GM18508 (cell line): ENCODE results near the gene JAZF1.

Experiments
- ATAC-seq: cut with Tn5 transposase; IDR thresholded peaks from one replicate; pipeline ENCODE4 v1.9.1; 2021; ENCODE audit warnings: moderate number of reproducible peaks; ENCODE audit not compliant: insufficient read depth, unreplicated experiment

JAZF1 gene

DNA sequence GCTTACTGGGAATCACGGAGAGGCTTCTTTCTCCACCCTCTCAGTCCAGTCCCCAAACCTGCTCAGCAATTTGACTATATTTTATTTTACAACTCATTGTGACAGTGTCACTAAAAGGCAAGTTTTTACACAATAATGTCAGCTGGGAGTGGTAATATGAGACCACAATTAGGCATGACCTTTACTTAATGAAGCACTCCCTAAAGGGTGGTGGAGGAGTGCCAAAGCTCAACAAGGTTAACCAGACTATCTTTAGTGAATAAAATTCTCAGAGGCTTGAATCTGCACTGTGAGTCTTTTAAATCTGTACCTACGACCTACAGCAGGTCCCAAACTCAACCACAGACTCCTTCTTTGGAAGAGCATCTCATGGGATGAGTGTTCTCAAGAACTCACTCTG lies 225.0 kb downstream of the JAZF1 start:
- no peak for ATAC-seq

DNA sequence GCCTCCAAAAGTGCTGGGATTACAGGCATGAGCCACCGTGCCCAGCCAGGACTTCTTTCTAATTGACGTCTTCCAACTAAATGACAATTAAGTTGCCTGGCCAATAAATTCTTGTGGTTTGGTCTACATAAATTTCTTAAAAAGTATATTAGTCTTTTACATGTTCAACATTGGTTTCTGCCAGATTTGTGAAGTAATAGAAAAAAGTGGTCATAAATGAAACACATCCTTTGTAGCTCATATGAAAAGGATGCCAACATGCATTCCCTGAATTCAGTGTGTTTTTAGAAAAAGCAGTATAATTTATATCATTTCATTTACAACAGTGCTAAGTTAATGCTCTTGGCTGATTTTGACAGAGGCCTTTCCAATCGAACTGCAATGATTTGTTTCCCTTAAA lies 225.6 kb downstream of the JAZF1 start:
- no peak for ATAC-seq

DNA sequence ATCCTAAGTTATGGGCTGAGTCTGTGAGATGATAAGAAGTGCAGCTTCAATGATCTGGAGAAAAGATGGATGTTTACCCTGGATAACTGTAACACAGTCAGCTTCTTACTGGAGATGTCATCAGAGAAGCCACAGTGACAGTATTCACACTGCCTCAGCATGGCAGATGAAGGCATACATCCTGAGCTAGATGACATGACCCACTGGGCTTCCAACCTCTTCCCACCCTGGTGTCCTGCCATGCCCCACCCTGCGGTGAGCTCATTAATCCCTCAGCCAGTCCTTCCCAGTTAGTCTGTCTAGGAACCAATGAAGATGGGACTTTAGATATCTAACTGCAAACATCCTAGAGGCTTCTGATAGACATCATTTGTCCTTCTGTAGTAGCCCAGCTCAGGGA lies 226.8 kb downstream of the JAZF1 start:
- no peak for ATAC-seq

DNA sequence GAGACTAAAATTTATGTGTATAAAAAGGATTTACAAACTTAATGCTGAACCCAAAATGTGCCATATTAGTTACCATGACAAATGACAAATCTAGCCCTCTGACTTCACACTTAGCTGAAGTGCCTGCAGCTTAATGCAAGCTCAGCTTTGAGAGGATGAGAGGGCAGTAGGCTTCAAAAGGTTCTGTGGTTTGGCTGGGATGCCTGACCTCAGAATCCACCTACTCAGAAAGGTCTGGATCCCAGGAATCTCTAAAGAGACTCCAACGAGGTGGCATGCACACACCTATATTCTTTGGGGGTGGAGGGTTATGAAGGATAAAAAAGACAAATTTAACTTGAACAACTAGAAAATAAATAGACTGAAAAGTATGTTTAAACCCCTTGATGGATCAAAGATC lies 227.2 kb downstream of the JAZF1 start:
- no peak for ATAC-seq

DNA sequence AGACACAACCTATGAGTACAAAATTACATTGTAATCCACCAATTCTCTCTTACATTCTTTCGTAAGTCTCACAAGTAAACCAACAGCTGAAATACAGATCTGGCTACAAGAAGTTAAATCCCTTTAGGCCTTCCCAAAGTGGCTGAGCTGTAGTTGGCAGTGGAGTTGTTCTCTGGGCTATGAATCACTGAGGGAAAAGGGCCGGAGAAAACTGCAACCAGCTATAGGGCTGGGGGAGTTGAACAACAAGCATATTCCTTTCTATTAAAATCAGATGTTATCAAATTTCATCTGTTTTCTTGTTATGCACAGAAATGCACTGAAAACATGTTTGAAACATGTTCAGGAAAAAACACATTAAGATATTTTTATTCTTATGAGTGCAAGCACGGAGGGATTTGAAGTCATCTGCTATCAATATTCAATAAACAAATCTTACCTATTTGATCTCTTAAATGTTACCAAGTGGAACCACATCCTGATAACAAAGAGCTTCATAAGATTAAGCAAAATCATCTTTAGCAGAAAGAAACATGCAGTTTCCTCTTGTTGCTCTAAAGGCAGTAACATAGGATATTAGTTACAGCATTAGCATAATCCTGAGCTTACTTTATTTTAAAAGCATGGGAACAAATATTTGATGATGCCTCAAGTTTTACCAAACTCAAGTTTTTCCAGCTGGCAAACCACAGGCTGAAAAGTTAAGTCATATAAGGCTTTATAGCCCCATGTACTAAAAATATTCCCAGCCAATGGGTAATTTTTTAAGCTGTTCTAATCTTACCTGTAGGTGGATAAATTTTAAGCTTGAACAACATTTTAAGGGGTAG lies 227.9 kb downstream of the JAZF1 start:
- no peak for ATAC-seq

DNA sequence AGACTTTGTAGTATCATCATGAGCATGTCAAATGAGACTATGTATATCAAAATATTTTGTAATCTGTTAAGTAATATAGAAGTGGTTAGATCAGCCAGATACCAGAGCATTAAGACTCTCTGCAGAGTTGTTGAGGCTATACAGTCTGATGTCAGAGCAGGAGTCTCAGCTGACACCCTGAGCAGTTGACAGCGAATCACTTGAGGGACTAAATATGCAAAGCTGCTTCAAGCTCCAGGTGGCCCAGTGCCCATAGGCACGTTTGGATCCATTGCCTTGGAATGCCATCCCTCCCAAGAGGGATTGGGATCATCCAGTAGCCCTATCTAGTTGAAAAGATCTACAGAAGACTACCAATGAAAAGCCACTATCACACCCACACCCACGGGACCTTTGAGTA lies 230.5 kb downstream of the JAZF1 start:
- ATAC-seq = no peak

DNA sequence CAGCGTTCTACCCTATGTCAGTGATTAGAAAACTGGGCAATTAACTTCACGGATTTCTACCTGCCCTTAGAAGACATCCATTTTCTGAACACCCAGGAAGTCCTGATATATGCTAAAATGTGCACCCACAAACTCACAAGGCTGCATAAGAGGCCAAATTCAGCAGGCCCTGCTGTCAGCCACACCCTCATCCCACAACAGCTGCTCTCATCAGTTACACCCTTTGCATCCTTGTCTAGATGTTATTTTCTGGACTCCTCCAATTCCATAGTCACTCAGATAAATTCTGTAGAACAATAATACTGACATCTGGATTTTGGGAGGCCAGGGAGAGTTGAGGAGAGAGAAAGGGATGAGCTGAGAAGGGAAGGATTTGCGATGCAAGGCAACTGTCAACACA lies 231.7 kb downstream of the JAZF1 start:
- ATAC-seq = no peak

DNA sequence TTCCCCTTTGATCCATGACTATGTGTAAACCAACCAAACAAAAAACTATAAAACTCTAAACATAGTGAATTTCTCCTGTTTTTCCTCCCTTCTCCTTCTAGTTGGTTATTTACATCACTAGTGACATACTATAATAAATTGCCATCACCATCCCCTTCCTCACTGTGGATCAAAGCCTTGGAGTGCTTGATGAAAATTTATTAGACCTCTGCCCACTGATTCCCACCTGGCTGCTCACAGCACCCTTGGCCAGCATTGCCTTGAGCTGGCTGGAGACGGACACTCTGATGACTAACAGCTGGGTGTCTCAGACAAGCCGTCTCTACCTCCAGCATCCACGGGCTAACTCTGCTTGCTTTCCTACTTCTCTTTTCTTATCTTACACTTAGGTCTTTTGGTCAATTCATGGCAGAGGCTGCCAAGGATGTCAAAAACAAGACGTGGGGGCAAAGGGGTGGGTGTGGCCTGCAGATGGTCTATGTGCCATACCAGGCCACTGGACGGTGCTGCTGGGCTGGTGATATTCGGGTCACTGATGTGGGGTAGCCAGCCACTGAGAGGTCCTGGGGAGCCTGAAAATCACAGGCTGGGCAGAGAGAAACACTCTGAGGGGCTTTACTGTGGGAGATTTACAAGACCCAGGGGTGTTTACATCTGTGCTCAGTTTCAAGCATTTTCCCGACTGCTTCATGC lies 232.9 kb downstream of the JAZF1 start:
- ATAC-seq = no peak

DNA sequence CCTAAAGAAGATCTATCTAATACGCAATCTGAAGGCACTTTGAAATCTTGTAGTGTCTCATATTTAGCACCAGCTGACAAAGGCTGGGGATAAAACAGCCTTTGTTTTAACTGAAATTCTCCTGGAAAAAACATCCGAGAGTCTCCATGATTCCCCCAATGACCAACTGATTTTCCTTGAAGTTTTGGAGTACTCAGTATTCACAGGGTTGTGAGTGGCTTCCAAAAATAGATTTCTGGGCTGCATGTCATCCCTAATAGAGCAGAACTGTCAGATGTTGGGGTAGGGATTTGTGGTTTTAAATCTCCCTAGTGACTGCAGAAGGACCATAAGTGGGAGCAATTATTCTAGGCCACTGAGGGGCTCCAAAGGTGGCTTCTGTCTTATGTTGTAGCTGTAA lies 234.2 kb downstream of the JAZF1 start:
- no peak for ATAC-seq

DNA sequence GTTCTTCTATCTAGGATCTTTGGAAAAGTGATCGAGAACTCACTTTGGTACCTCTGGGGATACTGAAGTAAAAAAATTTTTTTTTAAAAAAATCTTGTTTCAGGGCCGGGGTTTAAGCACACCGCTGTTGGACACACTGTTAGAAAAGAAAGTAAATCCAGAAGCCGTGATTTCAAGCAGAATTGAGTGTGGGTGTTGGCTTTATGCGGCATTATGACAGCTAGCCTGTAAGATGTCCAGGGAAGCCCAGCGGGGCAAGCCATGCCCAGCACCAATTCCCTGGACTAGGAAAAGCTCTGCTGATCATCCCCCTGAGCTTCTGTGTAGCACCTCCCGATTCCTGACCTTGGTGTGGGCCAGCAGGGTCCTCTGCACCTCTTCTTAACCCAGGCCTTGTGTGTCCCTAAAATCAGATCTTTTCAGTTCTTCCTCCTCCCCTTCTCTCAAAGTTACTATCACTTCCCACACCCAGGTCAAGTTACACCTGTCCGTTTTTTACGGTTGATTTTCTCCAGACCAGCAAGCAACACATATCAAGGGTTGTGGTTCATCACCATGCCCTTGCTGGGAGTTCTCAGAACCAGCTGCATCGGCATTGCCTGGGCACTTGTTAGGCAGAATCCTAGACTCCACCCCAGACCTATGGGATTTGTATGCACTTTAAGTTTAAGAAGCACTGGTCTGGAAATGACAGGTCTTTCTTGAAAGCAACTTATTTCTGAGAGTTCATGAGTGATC lies 235.4 kb downstream of the JAZF1 start:
- ATAC-seq = no peak

DNA sequence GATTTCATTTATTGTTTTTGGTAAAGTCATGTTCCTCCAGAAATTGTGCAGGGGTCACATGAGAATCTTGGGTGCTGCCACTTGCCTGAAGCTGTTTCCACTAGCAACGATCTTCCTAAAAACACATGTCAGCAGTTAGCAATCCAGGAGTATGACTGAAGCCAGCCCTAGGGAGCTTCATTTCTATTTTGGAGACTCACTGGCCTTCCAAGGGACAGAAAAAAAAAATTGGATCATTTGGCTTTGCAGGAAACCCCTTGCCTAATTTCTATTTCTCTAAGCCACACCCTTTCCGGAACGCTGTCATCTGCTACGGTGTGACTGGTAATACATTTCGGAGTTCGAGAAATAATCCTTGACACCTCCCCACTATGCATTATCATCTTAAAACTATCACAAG lies 236.0 kb downstream of the JAZF1 start:
- no peak for ATAC-seq

DNA sequence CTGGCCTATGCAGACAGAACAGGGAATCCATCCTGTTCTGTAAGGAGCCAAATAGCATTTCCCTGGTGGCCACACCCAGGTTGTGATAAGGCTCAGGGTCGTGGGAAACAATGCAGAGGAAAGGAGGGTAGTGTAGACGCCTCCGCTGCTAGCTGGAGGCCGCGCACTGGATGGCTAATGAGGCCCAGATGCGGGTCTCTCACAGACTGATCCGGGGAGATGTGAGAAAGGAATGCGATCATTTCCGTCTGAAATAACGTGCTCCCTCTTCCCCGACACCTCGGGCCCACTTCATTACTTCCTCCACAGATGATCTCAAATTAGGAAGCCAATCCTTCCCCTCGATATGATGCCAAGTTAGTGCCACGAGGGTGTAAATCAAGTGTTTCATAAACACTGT lies 237.4 kb downstream of the JAZF1 start:
- ATAC-seq = no peak

DNA sequence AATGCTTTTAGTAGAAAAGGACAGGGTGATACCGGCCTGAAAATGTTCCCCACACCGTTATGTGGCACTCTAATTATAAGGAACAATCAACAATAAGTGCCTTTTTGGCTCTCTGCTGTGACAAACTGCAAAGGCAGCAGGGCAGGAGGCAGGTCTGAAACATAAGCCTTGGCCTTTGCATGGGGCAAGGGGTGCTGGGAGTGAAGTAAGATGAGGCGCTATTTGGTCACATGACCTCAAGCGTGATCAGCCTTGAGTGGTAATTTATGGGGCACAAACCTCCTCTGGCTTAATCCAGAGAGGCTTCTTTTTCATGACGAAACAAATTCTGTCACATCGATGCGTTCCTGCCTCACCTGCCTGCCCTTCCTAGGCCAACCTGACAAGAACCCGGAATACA lies 237.9 kb downstream of the JAZF1 start:
- no peak for ATAC-seq

DNA sequence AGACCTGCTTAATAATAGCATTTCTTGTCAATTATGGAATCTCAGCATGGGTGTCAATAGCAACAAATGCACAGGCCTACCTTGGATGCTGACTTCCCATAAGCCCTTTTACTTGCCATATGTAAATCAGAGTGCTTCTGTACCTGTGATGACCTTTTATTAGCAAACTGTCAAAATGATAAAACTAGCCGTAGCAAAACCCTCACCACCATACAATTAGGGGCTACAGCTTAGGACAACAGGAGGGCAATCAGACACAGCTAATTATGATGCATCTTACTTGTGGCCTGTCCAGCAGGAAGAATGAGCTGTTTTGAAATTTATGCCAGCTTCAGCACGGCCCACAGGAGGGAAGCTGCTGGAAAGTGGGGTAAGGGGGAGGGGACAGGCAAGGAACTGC lies 239.1 kb downstream of the JAZF1 start:
- no peak for ATAC-seq

DNA sequence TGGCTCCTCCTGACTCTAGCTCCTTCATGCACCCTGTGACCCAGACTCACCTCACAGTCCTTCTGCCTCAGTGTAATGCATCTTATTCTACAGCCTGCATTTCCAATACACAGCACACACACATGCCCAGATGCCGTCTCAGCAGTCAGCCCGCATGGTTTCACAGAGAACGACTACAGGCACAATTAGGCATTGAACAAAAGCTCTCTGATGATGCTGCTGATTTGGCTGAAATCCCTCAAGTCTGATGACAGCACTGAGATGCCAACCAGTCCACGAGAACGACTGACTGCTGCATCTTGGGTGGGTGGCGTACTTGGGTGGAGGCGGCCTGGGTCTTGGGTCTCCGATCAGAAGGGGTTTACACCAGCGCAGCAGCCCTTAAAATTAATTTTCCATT lies 240.3 kb downstream of the JAZF1 start:
- no peak for ATAC-seq

DNA sequence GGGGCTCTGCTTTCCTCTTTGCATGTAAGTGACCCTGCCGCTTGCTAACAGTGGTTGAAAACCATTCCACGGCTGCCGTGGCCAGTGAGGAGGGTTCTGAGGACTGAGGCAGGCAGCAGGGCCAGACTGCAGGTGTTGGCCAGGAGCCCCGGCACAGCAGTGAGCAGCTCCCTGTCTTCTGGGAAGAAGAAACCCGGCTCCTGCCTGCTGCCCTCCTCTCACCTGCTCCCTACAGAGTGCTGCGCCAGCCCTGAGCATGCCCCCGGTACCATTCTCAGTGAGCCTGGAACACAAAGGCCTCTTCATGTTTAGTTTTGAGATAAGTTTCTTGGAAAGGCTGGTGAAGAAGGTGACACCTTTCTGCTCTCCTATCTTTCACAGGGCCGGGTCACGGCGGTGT lies 240.7 kb downstream of the JAZF1 start:
- no peak for ATAC-seq

DNA sequence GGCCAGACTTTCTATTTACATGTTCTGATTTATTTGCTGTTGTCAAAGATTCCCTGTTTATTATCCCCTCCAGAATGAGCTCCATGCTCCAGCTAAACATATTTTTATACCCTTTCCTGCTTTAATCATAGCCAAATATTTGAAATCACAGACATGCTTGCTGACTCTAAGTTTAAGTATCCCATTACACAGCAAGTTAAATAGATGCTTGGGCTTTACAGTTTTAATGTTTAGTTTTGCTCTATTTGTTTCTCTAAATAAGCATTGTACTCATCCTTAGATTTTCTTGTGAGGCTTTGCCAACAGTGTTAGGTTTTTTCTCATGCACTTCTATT lies 243.9 kb downstream of the JAZF1 start:
- ATAC-seq = no peak

DNA sequence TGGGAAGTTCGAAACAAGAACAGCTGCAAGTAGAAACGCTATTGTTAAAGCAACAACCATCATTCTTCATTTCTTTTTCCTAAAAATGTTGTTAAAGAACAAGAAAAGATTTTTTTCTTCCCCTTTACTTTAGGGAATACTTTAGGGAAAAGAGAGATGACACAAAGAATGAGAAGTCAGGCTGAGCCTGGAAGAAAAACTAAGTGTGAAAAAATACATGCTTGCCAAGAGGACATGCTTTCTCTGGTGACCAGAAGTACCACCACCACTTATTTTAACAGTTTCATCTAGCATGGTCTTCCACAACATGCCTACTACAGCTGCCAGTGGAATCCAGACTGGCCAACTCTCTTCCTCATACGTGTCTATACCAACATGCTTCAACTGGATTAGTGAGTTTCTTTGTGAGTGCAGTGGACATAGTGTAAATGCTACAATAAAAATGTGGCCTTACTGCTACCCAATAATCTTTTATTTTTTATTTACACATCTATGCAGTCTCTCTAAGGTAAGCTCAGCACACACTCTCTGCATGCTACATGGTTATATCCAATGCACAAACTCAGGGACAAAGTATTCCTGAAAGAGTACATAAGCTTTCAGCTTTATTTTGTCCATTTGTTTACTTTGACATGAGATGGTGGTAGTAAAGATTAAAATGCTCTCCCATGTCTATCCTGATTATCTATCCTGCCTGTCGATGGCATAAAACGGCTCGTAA lies 244.4 kb downstream of the JAZF1 start:
- ATAC-seq = no peak

DNA sequence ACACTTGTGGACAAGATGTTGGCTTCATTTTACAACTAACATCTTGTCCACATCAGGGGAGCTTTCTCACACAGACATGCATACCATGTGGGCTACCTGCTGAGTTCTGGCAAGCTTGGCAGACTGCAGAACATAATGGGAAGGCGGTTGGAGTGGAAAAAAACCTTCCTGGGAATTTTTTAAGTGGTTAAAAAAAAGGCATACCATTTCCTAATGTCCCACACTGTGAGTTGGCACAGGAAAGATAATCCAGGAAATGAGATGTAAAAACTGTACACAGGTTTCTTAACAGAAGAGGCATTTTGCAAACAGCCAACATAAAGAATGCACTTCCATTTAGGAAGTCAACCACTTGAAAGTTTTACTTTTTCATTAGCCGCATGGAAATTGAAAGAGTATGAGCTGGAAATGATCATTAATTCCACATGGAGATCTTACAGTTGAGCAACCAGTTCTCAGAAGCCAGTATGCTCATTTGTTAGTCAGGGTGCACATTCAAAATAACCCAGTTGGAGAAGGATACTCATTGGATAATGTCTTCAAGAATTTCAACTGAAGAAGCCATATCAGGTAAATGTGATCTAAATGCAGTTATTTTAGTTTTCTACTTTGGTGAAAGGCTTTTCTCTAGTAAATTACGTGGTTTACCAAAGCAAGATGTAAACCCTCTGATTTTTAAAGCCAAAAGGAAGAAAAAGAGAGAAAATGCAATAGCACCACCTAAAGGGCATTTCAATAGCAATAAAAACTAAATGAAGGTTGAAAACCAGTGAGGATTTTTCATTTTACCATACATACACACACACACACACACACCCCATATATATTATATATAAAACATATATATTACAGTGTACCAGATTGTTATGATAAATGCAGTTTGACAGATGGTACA lies 246.7 kb downstream of the JAZF1 start:
- ATAC-seq = no peak

DNA sequence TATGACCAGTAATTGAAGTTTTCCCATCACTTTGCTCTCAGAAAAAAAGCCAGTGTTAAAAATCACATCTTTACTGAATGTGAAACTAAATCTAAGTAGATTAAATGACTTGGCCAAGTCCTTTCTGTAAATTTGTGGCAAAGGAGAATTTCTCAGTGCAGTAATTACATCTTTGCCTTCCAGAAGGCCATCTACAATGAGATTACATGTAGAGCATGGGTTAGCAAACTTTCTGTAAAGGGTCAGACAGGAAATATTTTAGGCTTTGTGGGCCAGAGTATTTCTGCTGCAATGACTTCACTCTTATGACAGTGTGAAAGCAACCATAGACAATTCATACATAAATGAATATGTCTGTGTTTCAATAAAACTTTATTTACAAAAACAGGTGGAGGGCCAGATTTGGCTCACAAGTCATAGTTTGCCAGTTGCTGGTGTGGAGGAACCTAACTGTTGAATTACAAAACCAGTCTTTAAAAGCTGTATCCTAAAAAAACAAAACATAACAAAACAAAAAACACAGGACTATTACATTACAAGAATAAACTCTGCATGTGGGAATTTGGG lies 249.6 kb downstream of the JAZF1 start:
- no peak for ATAC-seq
